HG03175 (cell line): ENCODE results near the gene AK3.

Experiments used
- ATAC-seq: cut with Tn5 transposase; IDR thresholded peaks from one replicate; pipeline ENCODE4 v1.9.1; 2021; ENCODE audit warnings: mild to moderate bottlenecking, moderate library complexity; ENCODE audit not compliant: unreplicated experiment

AK3 gene

DNA sequence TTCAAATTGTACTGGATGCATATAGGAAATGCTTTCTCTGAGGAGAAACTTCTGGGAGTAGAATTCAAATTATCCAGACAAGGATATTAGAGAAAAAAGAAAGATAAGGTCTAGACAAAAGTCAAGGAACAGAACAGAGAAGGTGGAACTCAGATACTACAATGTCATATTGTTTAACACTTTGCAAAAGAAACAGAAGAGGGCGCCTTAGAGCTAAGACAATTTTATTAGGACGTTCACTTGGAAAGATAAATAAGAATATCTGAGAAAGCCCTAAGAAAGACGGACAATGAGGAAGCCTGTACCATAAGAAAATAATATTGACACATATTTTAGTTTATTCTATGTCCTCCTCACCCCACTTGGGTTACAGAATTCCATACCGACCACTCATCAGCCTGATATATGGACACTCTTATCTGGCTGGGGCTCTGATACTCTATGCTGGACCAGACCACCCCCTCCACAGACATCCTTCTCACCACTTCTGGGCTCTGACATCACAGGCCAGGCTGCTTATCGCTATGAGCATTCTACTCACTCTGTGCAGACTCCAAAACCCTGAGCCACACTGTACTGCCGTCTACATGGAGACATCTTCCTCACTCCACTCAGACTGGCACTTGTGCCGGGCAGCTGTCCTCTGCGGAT, 9.1 kb upstream of the AK3 start:
- no peak for ATAC-seq

DNA sequence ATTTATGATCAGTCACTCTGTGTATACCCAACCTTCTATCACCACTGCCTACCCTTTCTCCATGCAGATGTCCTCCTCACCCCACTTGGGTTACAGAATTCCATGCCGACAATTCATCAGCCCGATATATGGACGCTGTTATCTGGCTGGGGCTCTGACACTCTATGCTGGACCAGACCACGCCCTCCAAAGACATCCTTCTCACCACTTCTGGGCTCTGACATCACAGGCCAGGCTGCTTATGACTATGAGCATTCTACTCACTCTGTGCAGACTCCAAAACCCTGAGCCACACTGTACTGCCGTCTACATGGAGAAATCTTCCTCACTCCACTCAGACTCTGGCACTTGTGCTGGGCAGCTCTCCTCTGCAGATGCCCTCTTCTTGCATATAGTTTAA, 7.6 kb upstream of the AK3 start:
- no peak for ATAC-seq

DNA sequence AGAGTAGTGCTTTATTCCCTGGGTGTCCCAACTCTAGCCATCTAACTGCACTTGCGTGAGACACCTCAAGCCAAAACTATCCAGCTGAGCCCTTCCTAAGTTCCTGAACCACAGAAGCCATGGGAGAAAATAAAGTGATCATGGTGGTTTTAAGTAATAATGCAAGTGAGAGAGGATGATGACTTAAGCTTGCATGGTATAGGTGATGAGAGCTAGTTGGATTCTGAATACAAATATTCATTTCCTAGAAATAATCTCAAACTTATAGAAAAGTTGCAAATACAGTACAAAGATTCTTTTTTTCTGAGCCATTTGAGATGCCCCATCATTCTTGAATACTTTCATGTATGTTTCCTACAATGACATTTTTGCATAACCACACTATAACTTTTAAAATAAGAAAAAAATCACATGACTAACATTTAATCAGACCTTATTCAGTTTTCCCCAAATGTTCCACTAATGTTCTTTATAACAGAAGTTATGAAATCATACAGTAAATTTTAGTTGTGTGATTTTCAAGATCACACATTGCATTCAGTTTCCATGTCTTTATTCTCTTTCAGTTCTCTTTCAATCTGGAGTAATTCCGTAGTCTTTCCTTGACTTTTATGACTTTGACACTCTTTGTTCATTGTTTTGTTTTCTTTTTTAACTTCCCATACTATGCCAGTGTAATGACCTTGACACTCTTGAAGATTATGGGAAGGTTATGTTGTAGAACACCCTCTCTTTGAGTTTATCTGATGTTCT, 5.5 kb upstream of the AK3 start:
- no peak for ATAC-seq

DNA sequence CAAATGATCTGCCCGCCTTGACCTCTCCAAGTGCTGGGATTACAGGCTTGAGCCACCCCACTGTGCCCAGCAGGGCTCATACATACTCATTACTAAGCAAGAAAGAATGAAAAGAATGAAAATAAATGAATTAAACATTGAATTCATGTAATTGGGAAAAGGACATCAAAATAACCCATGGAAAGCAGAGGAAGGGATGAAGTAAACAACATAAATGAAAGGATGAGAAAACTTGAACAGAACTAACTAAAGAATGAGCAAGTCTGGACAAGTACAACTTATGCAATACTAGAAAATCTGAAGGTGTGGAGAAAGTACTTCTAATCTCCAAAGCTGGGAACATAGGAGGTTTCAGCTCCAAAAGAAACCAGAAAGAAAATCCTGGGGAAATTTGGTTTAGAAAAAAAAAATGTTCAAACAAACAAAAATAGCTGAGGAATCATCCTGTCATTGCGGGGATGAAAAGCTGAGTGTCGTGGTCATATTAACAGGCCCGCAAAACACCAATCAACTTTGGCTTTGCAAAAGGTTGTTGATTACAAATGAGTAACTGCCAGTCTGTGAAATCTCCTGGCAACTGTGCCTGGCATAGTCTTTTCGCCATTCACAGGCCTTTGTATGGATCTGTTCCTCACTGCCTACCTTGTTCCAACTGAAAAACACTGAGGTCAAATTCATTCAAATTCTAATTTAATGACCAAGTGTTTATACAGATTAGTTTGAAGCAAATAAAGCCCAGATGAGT, 2.3 kb upstream of the AK3 start:
- no peak for ATAC-seq

DNA sequence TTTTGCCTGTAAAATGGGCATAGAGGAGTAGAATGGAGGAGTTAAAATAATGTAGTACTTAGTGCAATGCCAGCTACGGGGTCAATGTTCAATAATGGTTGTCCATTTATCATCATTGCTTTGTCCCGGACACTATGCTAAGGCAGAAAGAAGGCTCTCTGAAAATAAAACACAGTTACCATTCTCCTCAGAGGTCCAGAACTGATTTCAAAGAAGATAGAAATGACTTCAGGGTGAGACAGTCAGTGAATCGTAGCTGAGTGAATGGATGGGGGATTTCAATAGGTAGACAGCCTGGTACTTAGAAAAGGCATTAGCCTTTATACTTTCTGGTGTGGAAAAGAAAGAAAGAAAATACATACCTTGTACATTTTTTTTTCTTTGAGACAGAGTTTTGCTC, 1.2 kb upstream of the AK3 start:
- no peak for ATAC-seq

DNA sequence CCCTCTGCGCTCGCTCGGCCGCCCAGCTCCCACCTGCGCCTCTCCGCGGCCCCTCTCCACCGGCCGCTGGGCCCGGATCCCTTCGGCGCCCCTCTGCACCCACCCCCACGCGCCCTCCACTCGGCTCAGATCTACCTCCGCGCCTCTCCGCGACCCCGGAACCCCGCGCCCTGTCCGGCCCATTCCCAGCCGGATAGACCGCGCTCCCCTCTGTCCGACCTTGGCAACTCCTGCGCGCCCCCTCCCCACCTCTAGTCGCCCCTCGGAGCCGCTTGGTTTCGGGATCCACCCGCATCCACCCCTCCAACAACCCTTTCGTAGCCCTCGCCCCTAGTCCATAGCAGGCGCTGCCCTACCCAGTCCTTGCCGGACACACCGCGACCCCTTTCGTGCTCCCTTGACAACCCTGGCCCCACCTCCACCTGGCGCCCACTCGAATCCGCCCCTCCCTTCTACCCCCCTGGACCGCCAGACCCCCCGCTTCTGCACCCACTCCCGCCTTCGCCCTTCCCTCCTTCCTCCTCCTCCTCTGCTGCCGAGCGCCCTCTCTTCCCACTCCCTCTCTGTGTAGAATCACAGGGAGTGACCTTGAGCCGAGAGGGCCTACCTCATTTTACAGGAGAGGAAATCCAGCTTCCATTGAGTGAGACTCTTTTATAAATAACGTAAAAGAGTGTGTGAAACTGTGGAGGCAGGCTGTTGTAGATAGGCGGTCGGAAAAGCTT, 525 bp upstream of the AK3 start:
- ATAC-seq = peak; percentile 1

DNA sequence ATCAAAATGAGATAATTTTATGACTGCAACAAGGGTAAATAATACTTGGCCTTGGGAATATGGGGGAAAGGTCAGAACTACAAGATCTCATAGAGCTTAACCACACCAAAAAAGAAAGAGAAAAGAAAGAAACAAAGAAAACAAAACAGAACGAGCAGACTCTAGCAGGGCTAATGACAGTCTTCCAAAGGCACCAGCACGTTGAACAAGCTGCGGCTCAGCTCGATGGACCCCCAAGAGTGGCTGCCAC, 689 bp downstream of the AK3 start:
- ATAC-seq = no peak

DNA sequence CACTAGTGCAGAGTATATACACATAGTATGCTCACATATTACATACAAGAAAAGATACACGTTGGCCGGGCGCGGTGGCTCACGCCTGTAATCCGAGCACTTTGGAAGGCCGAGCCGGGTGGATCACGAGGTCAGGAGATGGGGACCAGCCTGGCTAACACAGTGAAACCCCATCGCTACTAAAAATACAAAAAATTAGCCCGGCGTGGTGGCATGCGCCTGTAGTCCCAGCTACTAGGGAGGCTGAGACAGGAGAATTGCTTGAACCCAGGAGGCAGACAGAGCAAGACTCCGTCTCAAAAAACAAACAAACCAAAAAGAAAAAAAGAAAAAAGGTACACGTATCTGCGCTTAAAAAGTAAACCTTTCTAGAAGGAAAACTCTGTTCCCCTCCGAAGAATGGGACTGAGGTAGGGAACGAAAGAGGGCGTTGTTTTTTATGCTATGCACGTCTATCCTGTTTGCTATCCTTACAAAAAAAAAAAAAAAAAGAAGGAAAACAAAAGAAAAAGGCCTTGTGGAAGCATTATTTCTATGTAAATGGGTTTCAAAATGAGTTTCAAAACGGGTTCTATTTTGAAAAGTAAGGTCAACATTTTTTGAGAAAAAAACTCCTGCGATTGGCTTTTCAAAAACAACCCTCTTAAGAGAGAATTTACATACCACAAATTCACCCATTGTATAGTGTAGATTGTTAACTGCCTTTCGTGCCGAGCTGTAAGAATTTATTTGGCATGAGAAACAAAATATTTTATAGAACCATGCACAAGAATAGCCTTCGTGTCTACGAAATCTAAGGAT, 1.2 kb downstream of the AK3 start:
- no peak for ATAC-seq

DNA sequence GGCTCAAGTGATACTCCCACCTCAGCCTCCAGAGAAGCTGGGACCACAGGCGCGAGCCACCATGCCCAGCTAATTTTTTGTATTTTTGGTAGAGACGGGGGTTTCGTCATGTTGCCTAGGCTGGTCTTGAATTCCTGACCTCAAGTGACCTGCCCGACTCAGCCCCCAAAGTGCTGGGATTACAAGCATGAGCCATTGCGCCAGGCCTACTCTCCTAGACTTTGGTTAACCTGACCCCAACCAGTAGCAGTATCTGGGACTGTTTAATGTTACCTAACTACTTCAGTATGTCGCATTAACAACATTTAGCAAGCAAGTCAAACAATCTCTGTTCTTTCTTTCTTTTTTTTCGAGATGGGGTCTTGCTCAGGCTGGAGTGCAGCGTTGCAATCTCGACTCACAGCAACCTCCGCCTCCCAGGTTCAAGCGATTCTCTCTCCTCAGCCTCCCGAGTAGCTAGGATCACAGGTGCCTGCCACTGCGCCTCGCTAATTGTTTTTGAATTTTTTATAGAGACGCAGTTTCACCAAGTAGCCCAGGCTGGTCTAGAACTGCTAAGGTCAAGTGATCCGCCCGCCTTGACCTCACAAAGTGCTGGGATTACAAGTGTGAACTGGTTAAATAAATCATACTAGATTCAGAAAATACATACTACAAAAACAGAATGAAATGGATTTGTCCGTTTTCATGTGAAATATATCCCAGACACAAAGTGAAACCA, 2.0 kb downstream of the AK3 start:
- no peak for ATAC-seq

DNA sequence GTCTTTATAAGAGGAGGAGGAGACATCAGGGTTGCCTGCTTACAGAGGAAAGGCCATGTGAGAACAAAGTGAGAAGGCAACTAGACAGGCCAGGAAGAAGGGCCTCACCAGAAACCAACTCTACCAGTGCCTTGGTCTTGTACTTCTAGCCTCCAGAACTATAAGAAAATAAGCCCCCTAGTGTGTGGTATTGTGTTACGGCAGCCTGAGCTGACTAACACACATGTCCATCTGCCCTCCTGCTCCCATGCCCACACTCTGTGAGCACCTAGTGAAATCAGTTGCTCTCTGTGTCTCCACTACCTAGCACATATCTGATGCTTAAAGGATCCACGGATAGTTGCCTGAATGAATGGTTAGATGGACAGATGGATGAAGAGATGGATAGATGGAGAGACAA, 6.9 kb downstream of the AK3 start:
- no peak for ATAC-seq

DNA sequence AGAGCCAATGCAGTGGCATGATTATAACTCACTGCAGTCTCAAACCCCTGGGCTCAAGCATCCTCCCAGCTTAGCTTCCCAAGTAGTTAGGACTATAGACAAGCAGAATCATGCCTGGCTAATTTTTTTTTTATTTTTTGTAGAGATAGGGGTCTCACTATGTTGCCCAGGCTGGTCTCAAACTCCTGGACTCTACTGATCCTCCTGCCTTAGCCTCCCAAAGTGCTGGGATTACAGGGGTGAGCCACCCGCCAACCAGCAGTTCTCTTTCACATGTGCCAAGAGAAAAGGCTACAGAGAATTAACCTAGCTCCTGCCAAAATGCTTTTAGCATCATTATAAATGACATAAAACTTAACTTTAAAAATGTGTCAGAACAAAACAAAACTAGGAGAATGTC, 8.1 kb downstream of the AK3 start:
- ATAC-seq = no peak

DNA sequence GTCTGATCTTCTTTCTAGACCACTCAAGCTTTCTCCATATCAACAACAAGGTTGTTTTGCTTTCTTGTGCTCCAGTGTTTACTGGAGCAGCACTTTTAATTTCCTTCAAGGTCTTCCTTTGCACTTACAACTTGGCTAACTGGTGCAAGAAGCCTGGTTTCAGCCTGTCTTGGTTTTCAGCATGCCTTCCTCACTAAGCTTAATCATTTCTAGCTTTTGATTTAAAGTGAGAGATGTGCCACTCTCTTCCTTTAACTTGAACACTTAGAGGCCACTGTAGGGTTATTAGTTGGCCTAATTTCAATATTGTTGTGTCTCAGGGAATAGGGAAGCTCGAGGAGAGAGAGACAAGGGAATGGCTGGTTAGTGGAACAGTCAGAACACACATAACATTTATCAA, 13.4 kb downstream of the AK3 start:
- ATAC-seq = no peak

DNA sequence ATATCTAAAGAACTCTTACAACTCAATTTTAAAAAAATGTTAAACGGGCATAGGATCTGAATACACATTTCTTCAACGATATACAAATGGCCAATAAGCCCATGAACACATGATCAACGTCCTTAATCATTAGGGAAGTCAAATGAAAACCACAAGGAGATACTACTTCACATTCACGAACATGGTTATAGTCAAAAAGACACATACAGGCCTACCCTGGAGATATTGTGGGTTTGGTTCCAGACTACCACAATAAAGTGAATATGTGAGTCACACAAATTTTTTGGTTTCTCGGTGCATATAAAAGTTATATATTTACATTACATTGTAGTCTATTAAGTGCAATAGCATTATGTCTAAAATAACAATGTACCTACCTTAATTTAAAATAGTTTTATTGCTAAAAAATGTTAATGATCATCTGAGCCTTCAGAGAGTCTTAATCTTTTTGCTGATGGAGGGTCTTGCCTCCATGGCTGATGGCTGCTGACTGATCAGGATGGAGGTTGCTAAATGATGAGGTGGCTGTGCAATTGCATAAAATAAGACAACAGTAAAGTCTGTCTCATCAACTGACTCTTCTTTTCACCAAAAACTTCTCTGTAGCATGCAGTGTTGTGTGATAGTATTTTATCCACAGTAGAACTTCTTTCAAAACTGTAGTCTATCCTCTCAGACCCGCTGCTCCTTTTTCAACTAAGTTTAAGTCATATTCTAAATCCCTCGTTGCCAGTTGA, 15.1 kb downstream of the AK3 start:
- ATAC-seq = no peak

DNA sequence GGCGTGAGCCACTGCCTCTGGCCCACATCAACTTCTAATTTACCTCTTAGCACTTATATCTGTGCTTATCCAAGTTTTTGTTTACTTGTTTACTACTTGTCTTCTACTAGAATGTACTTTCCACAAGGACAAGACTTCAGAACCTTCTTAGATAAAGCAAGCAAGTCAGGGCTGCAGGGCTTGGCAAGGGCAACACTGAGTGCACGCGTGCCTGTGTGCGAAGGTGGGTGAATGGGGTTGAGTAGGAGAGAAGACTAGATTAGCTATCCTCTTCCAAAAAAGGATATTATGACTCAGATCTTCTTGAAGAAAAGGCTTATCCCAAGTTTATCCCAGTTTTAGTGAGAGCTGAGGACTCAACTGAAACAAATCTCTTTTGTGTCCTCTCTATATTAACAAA, 19.3 kb downstream of the AK3 start:
- no peak for ATAC-seq

DNA sequence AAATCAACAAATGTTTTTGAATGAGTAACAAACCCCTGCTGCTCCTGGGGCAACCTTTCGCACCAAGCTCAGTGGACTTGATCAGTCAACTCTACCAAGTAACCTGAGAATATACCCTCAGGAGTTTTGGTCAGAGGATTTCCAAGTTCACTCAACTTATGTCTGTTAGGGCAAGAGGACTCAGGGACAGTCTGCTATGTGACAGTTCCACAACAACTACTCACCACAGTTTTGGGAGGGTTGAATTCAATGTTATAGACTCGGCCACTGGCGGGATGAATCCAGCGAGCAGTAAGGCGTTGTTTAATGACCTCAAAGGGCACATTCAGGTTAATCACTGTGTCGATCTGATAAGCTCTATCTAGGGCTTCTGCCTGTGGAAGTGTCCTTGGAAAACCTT, 22.1 kb downstream of the AK3 start:
- no peak for ATAC-seq

DNA sequence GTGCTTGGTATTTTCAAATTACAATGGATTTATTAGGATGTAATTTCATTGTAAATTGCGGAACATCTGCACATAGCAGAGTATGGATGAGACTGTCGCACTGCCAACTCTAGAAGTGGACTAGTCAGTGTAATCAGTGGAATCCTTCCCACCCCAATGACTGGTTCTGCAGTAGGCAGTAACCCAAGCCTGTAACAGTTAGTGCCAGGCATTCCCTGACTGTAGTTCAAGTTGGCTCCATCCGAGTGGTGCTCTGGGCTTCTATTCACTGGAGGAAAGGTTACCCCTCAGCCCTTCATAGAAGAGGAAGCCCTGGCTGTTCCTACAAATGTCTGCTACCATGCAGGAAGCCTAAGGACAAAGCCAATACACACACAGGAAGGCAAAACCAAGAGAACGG, 23.2 kb downstream of the AK3 start:
- ATAC-seq = no peak

DNA sequence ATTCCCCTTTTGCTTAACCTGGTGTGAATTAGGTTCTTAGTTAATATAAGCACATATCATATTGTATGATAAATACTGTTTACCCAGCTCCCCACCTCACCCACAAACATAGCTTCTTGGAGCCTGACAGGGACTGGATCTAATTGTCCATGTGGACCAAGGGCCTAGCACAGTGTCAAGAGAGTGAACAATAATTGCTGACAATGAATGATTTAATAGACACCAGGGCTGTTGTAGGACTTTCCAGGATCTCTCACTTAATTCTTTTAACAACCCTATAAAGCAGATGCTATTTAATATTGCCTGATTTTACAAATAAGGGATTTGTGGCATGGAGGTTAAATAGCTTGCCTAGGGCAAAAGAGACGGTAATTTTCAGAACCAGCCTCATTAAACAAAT, 24.8 kb downstream of the AK3 start:
- no peak for ATAC-seq

DNA sequence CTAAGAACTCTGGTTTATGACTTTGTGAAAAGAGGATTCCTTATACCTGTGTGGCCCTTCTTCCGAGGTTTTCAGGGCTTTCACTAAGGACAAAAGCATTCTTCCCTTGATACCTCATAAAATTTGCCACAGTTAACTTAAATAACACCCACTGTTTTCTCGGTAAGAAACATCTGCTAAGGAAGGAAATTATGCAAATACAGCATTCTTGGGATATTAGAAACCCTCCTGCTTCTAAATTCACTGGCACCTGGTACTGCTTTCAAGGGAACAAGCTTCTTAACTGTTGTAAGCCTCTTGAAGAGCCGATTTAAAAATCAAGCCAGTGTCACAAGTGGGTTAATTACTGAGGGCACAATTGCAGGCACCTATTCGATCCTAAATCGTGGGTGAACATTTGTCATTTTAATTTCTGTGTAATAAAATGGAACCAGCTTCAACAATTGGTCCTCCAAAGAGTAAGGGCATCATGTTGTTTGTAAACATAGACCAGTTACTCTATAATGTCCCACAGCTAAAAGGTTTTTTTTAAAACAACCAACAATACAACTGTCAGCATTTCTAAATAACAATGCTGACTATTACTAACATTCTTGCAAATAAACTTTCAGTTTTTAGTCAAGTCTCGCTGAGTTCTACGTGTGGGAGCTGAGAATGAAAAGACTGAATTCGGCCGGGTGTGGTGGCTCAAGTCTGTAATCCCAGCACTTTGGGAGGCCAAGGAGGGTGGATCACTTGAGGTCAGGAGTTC, 26.6 kb downstream of the AK3 start:
- no peak for ATAC-seq

DNA sequence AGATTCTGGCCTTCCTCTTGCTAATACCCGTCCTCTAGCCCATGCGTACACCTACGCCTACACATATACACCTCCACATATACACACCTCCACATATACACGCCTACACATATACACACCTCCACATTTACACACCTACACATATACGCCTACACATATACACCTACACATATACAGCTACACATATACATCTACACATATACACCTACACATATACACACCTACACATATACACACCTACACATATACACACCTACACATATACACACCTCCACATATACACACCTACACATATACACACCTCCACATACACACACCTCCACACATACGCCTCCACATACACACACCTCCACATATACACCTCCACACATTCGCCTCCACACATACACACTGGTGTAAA, 27.2 kb downstream of the AK3 start:
- no peak for ATAC-seq
